Naive thymus-derived CD4-positive, alpha-beta T cell (primary cell): ENCODE measurements around the gene RRAS2. TPM values are rescaled to one million over a fixed set of nuclear protein-coding genes. Genes with fewer than 3 reads are reported as not detected.

Experiments used
- ATAC-seq: fragments of 150-1000 bp; cut with Tn5 transposase; 2 replicates; pipeline ENCODE4 v1.10.0; 2021; ENCODE audit warnings: mild to moderate bottlenecking, moderate library complexity
- CTCF ChIA-PET: fragments of 350-600 bp; sonication (Branson Sonifier 250); formaldehyde crosslinking; loops from one replicate; lab custom pipeline; 2021; ENCODE audit warnings: antibody characterized with exemption; lab: Charles Lee
- POLR2A ChIA-PET: fragments of 350-600 bp; sonication (Branson Sonifier 250); formaldehyde crosslinking; loops from one replicate; lab custom pipeline; 2021; ENCODE audit warnings: antibody characterized with exemption, inconsistent platforms; lab: Charles Lee
- DNase-seq, 9 donors: peaks; one replicate each; pipeline versions ENCODE4 v3.0.0 to v3.0.0-alpha.2; 2020 to 2022; ENCODE audit warnings: mixed read lengths in 1 of 9
- H3K27ac ChIP-seq: one replicate; pipeline ENCODE4 v1.7.0; 2013; ENCODE audit warnings: mild to moderate bottlenecking, low read depth, low read length, moderate library complexity
- H3K27me3 ChIP-seq, 2 donors: one replicate each; pipeline ENCODE4 v1.7.0; 2013; ENCODE audit warnings: low read length in 2 of 2, mild to moderate bottlenecking in 2 of 2, moderate library complexity in 2 of 2; ENCODE audit not compliant: control insufficient read depth in 2 of 2, insufficient read depth in 2 of 2
- H3K36me3 ChIP-seq, 3 experiments: 1 replicate in 2 of 3; 2 replicates in 1 of 3; pipeline ENCODE4 v1.7.0; 2013; ENCODE audit warnings: low read length in 3 of 3, mild to moderate bottlenecking in 3 of 3, moderate library complexity in 1 of 3; ENCODE audit not compliant: insufficient read depth in 3 of 3, control insufficient read depth in 2 of 3
- H3K4me1 ChIP-seq, 2 donors: one replicate each; pipeline ENCODE4 v1.7.0; 2013; ENCODE audit warnings: low read length in 2 of 2, mild to moderate bottlenecking in 2 of 2, moderate library complexity in 1 of 2; ENCODE audit not compliant: control insufficient read depth in 2 of 2, insufficient read depth in 2 of 2
- H3K4me3 ChIP-seq: 2 replicates; pipeline ENCODE4 v1.7.0; 2013; ENCODE audit warnings: mild to moderate bottlenecking, low read length
- H3K9me3 ChIP-seq, 3 experiments: 1 replicate in 2 of 3; 2 replicates in 1 of 3; pipeline ENCODE4 v1.7.0; 2013; ENCODE audit warnings: low read length in 3 of 3; ENCODE audit not compliant: control insufficient read depth in 2 of 3
- H3K27ac Mint-ChIP-seq, 9 donors: one replicate each; pipeline ENCODE4 v1.8.0; 2020 to 2022; ENCODE audit warnings: mixed read lengths in 9 of 9, mild to moderate bottlenecking in 8 of 9, moderate library complexity in 5 of 9, inconsistent platforms in 2 of 9
- H3K27me3 Mint-ChIP-seq, 5 donors: one replicate each; pipeline ENCODE4 v1.8.0; 2021 to 2022; ENCODE audit warnings: mixed read lengths in 5 of 5, mild to moderate bottlenecking in 1 of 5
- H3K36me3 Mint-ChIP-seq, 5 donors: one replicate each; pipeline ENCODE4 v1.8.0; 2020 to 2022; ENCODE audit warnings: mixed read lengths in 5 of 5, mild to moderate bottlenecking in 3 of 5, inconsistent platforms in 1 of 5
- H3K4me1 Mint-ChIP-seq, 7 donors: one replicate each; pipeline ENCODE4 v1.8.0; 2020 to 2022; ENCODE audit warnings: mixed read lengths in 7 of 7, mild to moderate bottlenecking in 3 of 7, inconsistent platforms in 1 of 7
- H3K4me3 Mint-ChIP-seq, 10 donors: one replicate each; pipeline ENCODE4 v1.8.0; 2020 to 2022; ENCODE audit warnings: mild to moderate bottlenecking in 10 of 10, mixed read lengths in 10 of 10, moderate library complexity in 6 of 10, inconsistent platforms in 2 of 10
- H3K9me3 Mint-ChIP-seq, 11 donors: one replicate each; pipeline ENCODE4 v1.8.0; 2020 to 2022; ENCODE audit warnings: mixed read lengths in 11 of 11, mild to moderate bottlenecking in 4 of 11, inconsistent platforms in 1 of 11, moderate library complexity in 1 of 11
- intact Hi-C, 2 donors: fragments of 100-400 bp; cut with micrococcal nuclease; formaldehyde crosslinking; loops; one replicate each; pipeline ENCODE4 v1.15.1; 2023
- polyA plus RNA-seq, 2 donors: library from polyadenylated mRNA; unstranded; fragments of 300-500 nt; fragmentation: Illumina TruSeq; gene quantifications; one replicate each; pipeline ENCODE4 v1.2.3, GENCODE V29; 2021
- total RNA-seq, 6 experiments: library from RNA in 5 of 6; stranded (reverse) in 5 of 6; gene quantifications; 1 replicate in 5 of 6; 2 replicates in 1 of 6; pipeline ENCODE4 v1.2.3 and lab custom pipeline; 2021 to 2026

Gene RRAS2
- total and polyA plus RNA-seq, 7 experiments from 2014 or later = 6.0 to 55.3 (median 14.6) TPM

- Mint-ChIP-seq H3K9me3 (peaks cover 0 to 10% (median 1%) of the 10 kb centered on the region in 11 donors), H3K36me3 (peaks cover 0 to 45% (median 39%) of the 10 kb centered on the region in 5 donors), H3K4me1 (peaks cover 9 to 23% (median 18%) of the 10 kb centered on the region in 7 donors), H3K27ac (no peak overlapping the region), H3K27me3 (no peaks in the 10 kb centered on the region), H3K4me3 (no peak overlapping the region)
- DNase-seq (no peak), ATAC-seq (no peak)
- intact Hi-C loops = no loop called here
- peaks cover 9 to 18% of the 10 kb centered on the region in 2 donors for H3K4me1 ChIP-seq
- no peaks in the 10 kb centered on the region for H3K27me3 ChIP-seq
- ChIA-PET POLR2A (interaction anchor here (0.8 kb wide), 2 partner anchors 7 to 76 kb away, joined by 3 read pairs; no protein-coding TSS in a partner anchor), CTCF (no interaction called here)
- H3K36me3 ChIP-seq = no peaks in the 10 kb centered on the region
- no peak overlapping the region for H3K4me3 ChIP-seq
- H3K9me3 ChIP-seq = no peaks in the 10 kb centered on the region
- H3K27ac ChIP-seq = no peak overlapping the region
Observed at GRCh38 chr11:14266622-14267021, 92.4 kb downstream of the RRAS2 start.

- POLR2A ChIA-PET = interaction anchor here (0.5 to 1.7 kb wide), 2 partner anchors 16 to 239 kb away, joined by 3 to 5 read pairs; no protein-coding TSS in a partner anchor
- H3K4me1 Mint-ChIP-seq = peaks cover 0 to 6% (median 3%) of the 10 kb centered on the region in 7 donors
- peaks cover 0 to 10% (median 0%) of the 10 kb centered on the region in 11 donors for H3K9me3 Mint-ChIP-seq
- no peaks in the 10 kb centered on the region for H3K27me3 Mint-ChIP-seq
- Histone ChIP-seq H3K9me3 (no peaks in the 10 kb centered on the region), H3K27me3 (no peaks in the 10 kb centered on the region), H3K27ac (no peak overlapping the region), H3K4me3 (no peak overlapping the region), H3K36me3 (no peaks in the 10 kb centered on the region), H3K4me1 (peaks cover 0 to 2% of the 10 kb centered on the region in 2 donors)
- intact Hi-C loops = no loop called here
- H3K4me3 Mint-ChIP-seq = no peak overlapping the region
- DNase-seq = no peak
- ATAC-seq = no peak
- H3K36me3 Mint-ChIP-seq = peaks cover 0 to 45% (median 41%) of the 10 kb centered on the region in 5 donors
- no peak overlapping the region for H3K27ac Mint-ChIP-seq
- CTCF ChIA-PET = no interaction called here
Observed at GRCh38 chr11:14264966-14265365, 94.0 kb downstream of the RRAS2 start.

- H3K4me3 Mint-ChIP-seq = no peak overlapping the region
- no peaks in the 10 kb centered on the region for H3K27me3 ChIP-seq
- H3K4me3 ChIP-seq = no peak overlapping the region
- ATAC-seq = no peak
- no peak for DNase-seq
- H3K36me3 Mint-ChIP-seq = peaks cover 0 to 43% (median 35%) of the 10 kb centered on the region in 5 donors
- peak overlapping the region in 1 of 9 donors; percentile 7 for H3K27ac Mint-ChIP-seq
- no peaks in the 10 kb centered on the region for H3K4me1 ChIP-seq
- ChIA-PET CTCF (interaction anchor here (0.9 to 1.7 kb wide), 2 partner anchors 50 to 489 kb away, joined by 3 to 4 read pairs; no protein-coding TSS in a partner anchor), POLR2A (interaction anchor here (0.7 kb wide), 1 partner anchor 10 kb away, joined by 4 read pairs; no protein-coding TSS in a partner anchor)
- H3K9me3 ChIP-seq = no peaks in the 10 kb centered on the region
- H3K9me3 Mint-ChIP-seq = peaks cover 0 to 10% (median 0%) of the 10 kb centered on the region in 11 donors
- no peak overlapping the region for H3K27ac ChIP-seq
- H3K36me3 ChIP-seq = no peaks in the 10 kb centered on the region
- no peaks in the 10 kb centered on the region for H3K4me1 Mint-ChIP-seq
- H3K27me3 Mint-ChIP-seq = no peaks in the 10 kb centered on the region
- intact Hi-C loops = no loop called here
Observed at GRCh38 chr11:14262271-14262846, 96.6 kb downstream of the RRAS2 start.

- H3K27me3 Mint-ChIP-seq = no peaks in the 10 kb centered on the region
- no peak overlapping the region for H3K4me3 Mint-ChIP-seq
- intact Hi-C loops = no loop called here
- POLR2A ChIA-PET = no interaction called here
- Histone ChIP-seq H3K9me3 (no peaks in the 10 kb centered on the region), H3K27ac (no peak overlapping the region), H3K4me3 (no peak overlapping the region), H3K27me3 (no peaks in the 10 kb centered on the region), H3K4me1 (no peaks in the 10 kb centered on the region), H3K36me3 (no peaks in the 10 kb centered on the region)
- peak overlapping the region in 1 of 9 donors; percentile 40 for H3K27ac Mint-ChIP-seq
- DNase-seq = no peak
- ATAC-seq = no peak
- CTCF ChIA-PET = interaction anchor here (0.6 to 1.7 kb wide), 2 partner anchors 46 to 488 kb away, joined by 3 to 4 read pairs; no protein-coding TSS in a partner anchor
- H3K36me3 Mint-ChIP-seq = peaks cover 0 to 45% (median 24%) of the 10 kb centered on the region in 5 donors
- H3K4me1 Mint-ChIP-seq = no peaks in the 10 kb centered on the region
- peaks cover 0 to 10% (median 0%) of the 10 kb centered on the region in 11 donors for H3K9me3 Mint-ChIP-seq
Observed at GRCh38 chr11:14261066-14261465, 97.9 kb downstream of the RRAS2 start.

- POLR2A ChIA-PET = no interaction called here
Observed at GRCh38 chr11:14259878-14260277, 99.1 kb downstream of the RRAS2 start.

GRCh38 chr11:14259186-14259784, 99.7 kb downstream of the RRAS2 start:
- Histone ChIP-seq H3K27ac (no peak overlapping the region), H3K4me1 (no peaks in the 10 kb centered on the region), H3K4me3 (no peak overlapping the region), H3K27me3 (no peaks in the 10 kb centered on the region), H3K9me3 (no peaks in the 10 kb centered on the region), H3K36me3 (no peaks in the 10 kb centered on the region)
- intact Hi-C loops = no loop called here
- CTCF ChIA-PET = no interaction called here
- ATAC-seq (no peak), DNase-seq (no peak)
- H3K27me3 Mint-ChIP-seq = peaks cover 0 to 4% (median 0%) of the 10 kb centered on the region in 5 donors
- no peak overlapping the region for H3K4me3 Mint-ChIP-seq
- H3K36me3 Mint-ChIP-seq = peaks cover 0 to 29% (median 7%) of the 10 kb centered on the region in 5 donors
- peaks cover 0 to 5% (median 0%) of the 10 kb centered on the region in 11 donors for H3K9me3 Mint-ChIP-seq
- POLR2A ChIA-PET = no interaction called here
- H3K27ac Mint-ChIP-seq = no peak overlapping the region
- H3K4me1 Mint-ChIP-seq = no peaks in the 10 kb centered on the region

More at GRCh38 chr11:14259878-14260277, 99.1 kb downstream of the RRAS2 start:
- Histone ChIP-seq H3K9me3 (no peaks in the 10 kb centered on the region), H3K4me3 (no peak overlapping the region), H3K27me3 (no peaks in the 10 kb centered on the region), H3K27ac (no peak overlapping the region), H3K36me3 (no peaks in the 10 kb centered on the region), H3K4me1 (no peaks in the 10 kb centered on the region)
- CTCF ChIA-PET = no interaction called here
- ATAC-seq (no peak), DNase-seq (no peak)
- Mint-ChIP-seq H3K27ac (no peak overlapping the region), H3K36me3 (peaks cover 0 to 34% (median 13%) of the 10 kb centered on the region in 5 donors), H3K27me3 (no peaks in the 10 kb centered on the region), H3K4me3 (peak overlapping the region in 1 of 10 donors; percentile 49), H3K9me3 (peaks cover 0 to 7% (median 0%) of the 10 kb centered on the region in 11 donors), H3K4me1 (no peaks in the 10 kb centered on the region)
- intact Hi-C loops = no loop called here
